ENCODE measurements around the gene BPIFA1. TPM values are rescaled to one million over a fixed set of nuclear protein-coding genes. Genes with fewer than 3 reads are reported as not detected.

The BPIFA1 gene
- total RNA-seq, 1 experiment from 2014 or later = not detected

- Histone ChIP-seq H3K27ac (no peak overlapping the region), H3K9me3 (replicated peaks) (no peaks in the 10 kb centered on the region), H3K36me3 (no peaks in the 10 kb centered on the region), H3K27me3 (replicated peaks) (peaks cover 24% of the 10 kb centered on the region; the same call in 1 of the 2 replicates), H3K4me1 (replicated peaks) (no peaks in the 10 kb centered on the region), H3K4me3 (no peak overlapping the region)
- DNase-seq (ENCODE audit: low read depth in 1 of 2, low spot score in 2 of 2) = no peak
Observed at GRCh38 chr20:33287884-33288283, 52.1 kb downstream of the BPIFA1 start.

DNA sequence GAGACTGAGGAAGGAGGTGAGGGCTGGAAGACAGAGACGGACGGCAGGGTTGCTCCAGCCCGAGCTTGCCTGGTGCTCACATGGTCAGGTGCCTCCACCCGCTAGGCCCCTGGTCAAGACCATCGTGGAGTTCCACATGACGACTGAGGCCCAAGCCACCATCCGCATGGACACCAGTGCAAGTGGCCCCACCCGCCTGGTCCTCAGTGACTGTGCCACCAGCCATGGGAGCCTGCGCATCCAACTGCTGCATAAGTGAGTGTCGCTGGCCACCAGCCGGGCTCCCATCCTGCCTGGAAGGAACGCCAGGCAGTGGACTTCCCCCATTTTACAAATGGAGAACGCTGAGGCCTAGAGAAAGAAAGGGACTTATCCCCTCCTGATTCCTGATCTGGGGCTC is 55.1 kb downstream of the BPIFA1 start:
- Histone ChIP-seq H3K36me3 (no peaks in the 10 kb centered on the region), H3K27me3 (replicated peaks) (peaks cover 22% of the 10 kb centered on the region), H3K4me3 (no peak overlapping the region), H3K27ac (no peak overlapping the region), H3K4me1 (replicated peaks) (no peaks in the 10 kb centered on the region), H3K9me3 (replicated peaks) (no peaks in the 10 kb centered on the region)
- DNase-seq (ENCODE audit: low read depth in 1 of 2, low spot score in 2 of 2) = no peak

GRCh38 chr20:33291416-33291815 is 55.6 kb downstream of the BPIFA1 start:
- no peak for DNase-seq (ENCODE audit: low read depth in 1 of 2, low spot score in 2 of 2)
- H3K4me3 ChIP-seq = no peak overlapping the region
- no peak overlapping the region for H3K27ac ChIP-seq
- H3K27me3 ChIP-seq (replicated peaks) = peaks cover 19% of the 10 kb centered on the region
- H3K4me1 ChIP-seq (replicated peaks) = no peaks in the 10 kb centered on the region
- no peaks in the 10 kb centered on the region for H3K9me3 ChIP-seq (replicated peaks)
- H3K36me3 ChIP-seq = no peaks in the 10 kb centered on the region

DNA sequence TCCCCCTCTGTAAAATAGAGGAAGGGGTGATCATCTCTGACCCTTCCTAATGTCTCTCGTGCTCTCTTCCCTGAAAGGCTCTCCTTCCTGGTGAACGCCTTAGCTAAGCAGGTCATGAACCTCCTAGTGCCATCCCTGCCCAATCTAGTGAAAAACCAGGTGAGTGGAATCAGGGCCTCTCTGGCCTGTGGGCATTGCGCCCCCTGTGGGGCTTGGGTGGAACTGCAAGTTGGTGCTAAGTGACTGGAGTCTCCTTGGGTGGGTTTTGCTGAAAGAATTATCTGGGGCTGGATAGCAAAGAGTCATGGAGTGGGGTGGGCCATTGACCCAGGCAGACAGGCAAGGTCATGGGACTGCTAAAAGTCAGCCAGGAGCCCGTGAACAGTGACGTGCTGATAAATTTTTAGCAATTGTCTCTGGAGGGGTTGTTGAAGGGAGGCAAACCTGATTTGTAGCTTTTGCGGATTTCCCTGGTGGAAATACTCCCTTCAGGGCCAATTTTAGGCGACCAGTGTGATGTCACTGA is 56.1 kb downstream of the BPIFA1 start:
- H3K27ac ChIP-seq = no peak overlapping the region
- no peaks in the 10 kb centered on the region for H3K9me3 ChIP-seq (replicated peaks)
- no peaks in the 10 kb centered on the region for H3K36me3 ChIP-seq
- H3K4me1 ChIP-seq (replicated peaks) = no peaks in the 10 kb centered on the region
- peak in 1 of 2 experiments; percentile 7 for DNase-seq (ENCODE audit: low read depth in 1 of 2, low spot score in 2 of 2)
- H3K27me3 ChIP-seq (replicated peaks) = peaks cover 15% of the 10 kb centered on the region
- no peak overlapping the region for H3K4me3 ChIP-seq

Other genes with a start within 250 kb of the BPIFA1 start
- gene SUN5, start 231.6 kb upstream of the BPIFA1 start, total RNA-seq (2014; rRNA removed; shearing (Covaris generic)) = not detected in 2 replicates
- gene BPIFB2, start 228.3 kb upstream of the BPIFA1 start, total RNA-seq (2014; rRNA removed; shearing (Covaris generic)) = not detected in 2 replicates
- not detected in 2 replicates for gene BPIFB6, start 204.3 kb upstream of the BPIFA1 start, total RNA-seq (2014; rRNA removed; shearing (Covaris generic))
- gene BPIFB3, start 182.1 kb upstream of the BPIFA1 start, total RNA-seq (2014; rRNA removed; shearing (Covaris generic)) = not detected in 2 replicates
- gene BPIFB4, start 156.4 kb upstream of the BPIFA1 start, total RNA-seq (2014; rRNA removed; shearing (Covaris generic)) = not detected in 2 replicates
- gene BPIFA2, start 67.8 kb upstream of the BPIFA1 start, total RNA-seq (2014; rRNA removed; shearing (Covaris generic)) = not detected in 2 replicates
- not detected in 2 replicates for gene BPIFA3, start 18.6 kb upstream of the BPIFA1 start, total RNA-seq (2014; rRNA removed; shearing (Covaris generic))
- gene BPIFB1, start 47.2 kb downstream of the BPIFA1 start, total RNA-seq (2014; rRNA removed; shearing (Covaris generic)) = not detected in 2 replicates
- gene CDK5RAP1, start 165.5 kb downstream of the BPIFA1 start, total RNA-seq (2014; rRNA removed; shearing (Covaris generic)) = 35.6 and 41.7 TPM in 2 replicates
- 41.8 and 44.4 TPM in 2 replicates for gene SNTA1, start 207.8 kb downstream of the BPIFA1 start, total RNA-seq (2014; rRNA removed; shearing (Covaris generic))

All from SJSA1 (cell line).